ENCODE results near the gene SYNE1.

SYNE1 gene

DNA sequence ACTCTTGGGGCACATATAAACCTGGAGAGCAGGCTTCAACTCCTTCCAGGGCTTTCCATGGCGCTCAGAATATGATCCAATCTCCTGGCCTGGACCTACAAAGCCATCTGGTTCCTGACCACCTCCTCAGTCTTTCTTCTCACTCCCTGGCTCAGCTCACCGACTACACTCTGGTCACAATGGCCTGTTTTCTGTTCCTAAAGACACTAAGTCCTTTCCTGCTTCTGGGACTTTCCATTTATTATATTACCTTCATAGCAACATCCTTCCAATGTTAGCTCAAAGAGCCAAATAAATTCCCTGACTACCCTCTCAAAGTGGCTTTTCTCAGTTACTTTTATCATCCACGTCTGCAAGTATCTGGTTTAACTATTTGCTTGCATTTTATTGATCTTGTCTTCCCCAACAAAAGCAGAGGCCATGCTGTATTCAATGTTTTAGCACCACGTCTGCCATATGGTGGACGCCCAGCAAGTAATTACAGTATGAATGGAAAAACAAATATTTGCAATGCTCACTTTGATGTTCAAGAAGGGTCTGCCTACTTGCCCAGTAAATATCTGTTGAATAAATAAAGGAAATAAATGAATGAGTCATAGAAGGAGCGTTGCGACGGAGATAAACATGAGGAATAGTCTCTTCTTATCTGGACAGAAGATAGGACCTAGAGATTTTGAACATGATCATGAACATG lies 501.3 kb downstream of the SYNE1 start:
- no peak for DNase-seq
- Histone ChIP-seq H3K27ac (no peak overlapping the region), H3K27me3 (ENCODE audit: insufficient read depth, low read depth, severe bottlenecking) (no peaks in the 10 kb centered on the region), H3K4me3 (ENCODE audit: low read depth, low read length) (no peak overlapping the region), H3K36me3 (no peaks in the 10 kb centered on the region; the same call in 1 of the 2 replicates), H3K9me3 (ENCODE audit: severe bottlenecking) (no peaks in the 10 kb centered on the region)
- TF ChIP-seq, protein P1, sequence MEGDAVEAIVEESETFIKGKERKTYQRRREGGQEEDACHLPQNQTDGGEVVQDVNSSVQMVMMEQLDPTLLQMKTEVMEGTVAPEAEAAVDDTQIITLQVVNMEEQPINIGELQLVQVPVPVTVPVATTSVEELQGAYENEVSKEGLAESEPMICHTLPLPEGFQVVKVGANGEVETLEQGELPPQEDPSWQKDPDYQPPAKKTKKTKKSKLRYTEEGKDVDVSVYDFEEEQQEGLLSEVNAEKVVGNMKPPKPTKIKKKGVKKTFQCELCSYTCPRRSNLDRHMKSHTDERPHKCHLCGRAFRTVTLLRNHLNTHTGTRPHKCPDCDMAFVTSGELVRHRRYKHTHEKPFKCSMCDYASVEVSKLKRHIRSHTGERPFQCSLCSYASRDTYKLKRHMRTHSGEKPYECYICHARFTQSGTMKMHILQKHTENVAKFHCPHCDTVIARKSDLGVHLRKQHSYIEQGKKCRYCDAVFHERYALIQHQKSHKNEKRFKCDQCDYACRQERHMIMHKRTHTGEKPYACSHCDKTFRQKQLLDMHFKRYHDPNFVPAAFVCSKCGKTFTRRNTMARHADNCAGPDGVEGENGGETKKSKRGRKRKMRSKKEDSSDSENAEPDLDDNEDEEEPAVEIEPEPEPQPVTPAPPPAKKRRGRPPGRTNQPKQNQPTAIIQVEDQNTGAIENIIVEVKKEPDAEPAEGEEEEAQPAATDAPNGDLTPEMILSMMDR (IDR thresholded peaks at IDR 0.05; ENCODE audit: low read depth, low read length) = no peak

DNA sequence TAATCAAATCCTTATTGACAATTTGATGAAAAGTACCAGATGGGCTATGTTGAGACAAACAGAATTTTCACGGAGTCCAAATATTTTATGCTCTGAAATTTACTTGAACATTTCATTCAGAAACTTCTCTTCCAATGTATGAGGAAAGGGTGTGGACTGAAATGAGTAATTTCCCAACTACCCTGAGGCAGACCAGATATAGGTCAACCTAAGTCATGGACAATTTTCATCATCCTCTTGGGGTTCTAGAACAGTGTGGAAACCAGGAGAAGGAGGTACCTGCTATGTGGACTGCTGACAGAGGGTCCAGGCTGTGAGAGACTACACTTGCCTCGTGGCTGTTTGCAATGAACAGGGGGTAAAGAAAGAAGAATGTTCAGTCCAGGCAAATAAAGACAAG lies 506.7 kb downstream of the SYNE1 start:
- Histone ChIP-seq H3K36me3 (no peaks in the 10 kb centered on the region; the same call in 1 of the 2 replicates), H3K4me3 (ENCODE audit: low read depth, low read length) (no peak overlapping the region), H3K27ac (no peak overlapping the region), H3K27me3 (ENCODE audit: insufficient read depth, low read depth, severe bottlenecking) (no peaks in the 10 kb centered on the region), H3K9me3 (ENCODE audit: severe bottlenecking) (no peaks in the 10 kb centered on the region)
- TF ChIP-seq, protein P1 (IDR thresholded peaks at IDR 0.05; ENCODE audit: low read depth, low read length) = no peak
- no peak for DNase-seq

DNA sequence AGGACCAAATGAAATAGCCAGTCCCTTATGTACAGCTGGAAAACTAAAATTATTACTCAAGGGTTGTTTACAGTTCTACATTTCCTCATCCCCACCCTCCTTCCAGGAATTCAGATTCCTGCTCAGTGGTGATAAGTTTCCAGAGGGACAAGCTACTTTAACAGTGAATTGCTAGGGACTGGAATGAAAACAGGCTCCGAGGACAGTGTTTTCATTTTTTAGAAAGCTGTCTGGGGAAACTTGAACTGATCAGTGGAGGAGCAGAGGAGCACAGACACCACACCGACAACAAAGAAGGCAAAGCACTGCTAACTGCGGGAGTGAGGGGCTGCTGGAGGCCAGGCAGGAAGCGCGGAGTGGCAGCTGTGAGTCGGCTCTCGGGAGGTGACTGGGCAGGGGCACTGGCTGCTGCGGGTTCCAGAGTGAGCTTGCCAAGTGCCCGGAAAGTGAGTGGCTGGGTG lies 507.4 kb downstream of the SYNE1 start:
- Histone ChIP-seq H3K9me3 (ENCODE audit: severe bottlenecking) (no peaks in the 10 kb centered on the region), H3K27ac (no peak overlapping the region), H3K36me3 (no peaks in the 10 kb centered on the region; the same call in 1 of the 2 replicates), H3K4me3 (ENCODE audit: low read depth, low read length) (no peak overlapping the region), H3K27me3 (ENCODE audit: insufficient read depth, low read depth, severe bottlenecking) (no peaks in the 10 kb centered on the region)
- DNase-seq = no peak
- TF ChIP-seq, protein P1 (IDR thresholded peaks at IDR 0.05; ENCODE audit: low read depth, low read length) = no peak

DNA sequence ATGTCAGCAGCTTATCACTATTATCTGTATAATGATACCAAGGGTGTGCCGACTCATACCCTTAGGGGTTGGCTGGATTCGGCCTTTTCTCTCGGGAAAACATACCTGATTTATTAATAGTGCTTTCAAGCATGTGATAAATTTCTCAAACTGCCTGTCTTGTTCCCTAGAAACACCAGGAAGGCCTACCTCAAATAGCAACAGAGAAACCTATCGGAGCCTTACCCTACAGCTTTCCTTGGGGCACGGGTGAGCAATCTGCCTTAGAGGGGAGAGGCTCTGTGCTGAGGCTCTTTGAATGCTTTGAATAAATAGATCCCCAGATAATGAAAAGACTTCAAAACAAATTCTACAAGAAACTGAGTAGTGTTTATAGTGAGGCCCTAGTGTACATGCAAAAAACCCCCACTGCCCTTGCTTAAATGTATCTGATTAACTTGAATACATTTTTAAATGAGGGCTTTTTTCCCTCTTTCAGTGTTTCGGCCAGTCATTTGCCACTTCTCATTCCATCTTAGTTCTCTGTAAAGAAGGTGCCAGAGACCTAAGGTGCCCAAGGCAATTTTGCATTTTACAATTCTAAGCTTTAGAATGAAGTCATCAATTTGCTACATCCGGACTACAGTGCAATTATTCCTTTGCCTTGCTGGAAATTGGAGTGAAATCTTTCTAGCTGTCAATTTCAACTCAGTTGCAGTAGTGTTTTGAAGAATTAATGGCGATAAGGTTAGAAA lies 509.6 kb downstream of the SYNE1 start:
- Histone ChIP-seq H3K36me3 (no peaks in the 10 kb centered on the region; the same call in 1 of the 2 replicates), H3K27me3 (ENCODE audit: insufficient read depth, low read depth, severe bottlenecking) (no peaks in the 10 kb centered on the region), H3K27ac (no peak overlapping the region), H3K9me3 (ENCODE audit: severe bottlenecking) (no peaks in the 10 kb centered on the region), H3K4me3 (ENCODE audit: low read depth, low read length) (no peak overlapping the region)
- DNase-seq = no peak
- TF ChIP-seq, protein P1 (IDR thresholded peaks at IDR 0.05; ENCODE audit: low read depth, low read length) = no peak

DNA sequence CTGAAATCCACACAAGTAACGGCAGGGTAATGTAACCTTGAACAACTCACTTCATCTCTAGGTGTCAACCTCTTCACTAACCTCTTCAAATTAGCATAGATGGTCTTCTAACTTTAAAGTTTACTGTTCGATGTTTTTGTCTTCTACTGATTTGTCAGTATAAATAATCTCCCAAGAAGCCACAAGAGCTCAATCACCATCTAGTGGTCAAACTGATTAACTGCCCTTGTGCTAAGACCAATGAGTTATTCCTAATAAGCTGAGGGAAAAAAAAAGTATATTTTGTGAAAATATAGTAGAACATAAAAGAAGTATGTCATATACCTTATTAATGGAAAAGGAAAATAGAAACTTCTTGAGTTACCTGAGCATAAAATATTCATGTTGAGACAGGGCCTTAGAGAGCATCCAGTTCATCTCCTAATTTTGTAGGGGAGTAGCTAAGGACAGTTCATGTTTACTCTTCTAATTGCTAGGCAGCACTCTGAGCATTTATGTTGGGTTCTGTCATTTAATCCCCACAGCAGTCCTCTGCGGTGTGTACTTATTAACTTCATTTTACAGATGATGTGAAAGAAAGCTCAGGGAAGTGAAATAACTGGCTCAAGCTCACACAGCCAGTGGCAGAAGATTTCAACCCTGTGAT lies 512.6 kb downstream of the SYNE1 start:
- Histone ChIP-seq H3K36me3 (no peaks in the 10 kb centered on the region), H3K4me3 (ENCODE audit: low read depth, low read length) (no peak overlapping the region), H3K27me3 (ENCODE audit: insufficient read depth, low read depth, severe bottlenecking) (no peaks in the 10 kb centered on the region), H3K9me3 (ENCODE audit: severe bottlenecking) (no peaks in the 10 kb centered on the region), H3K27ac (no peak overlapping the region)
- no peak for DNase-seq
- TF ChIP-seq, protein P1 (IDR thresholded peaks at IDR 0.05; ENCODE audit: low read depth, low read length) = peak; percentile 51

All from WERI-Rb-1 (cell line).